ENCODE data around the gene TAF9.

Gene TAF9

DNA sequence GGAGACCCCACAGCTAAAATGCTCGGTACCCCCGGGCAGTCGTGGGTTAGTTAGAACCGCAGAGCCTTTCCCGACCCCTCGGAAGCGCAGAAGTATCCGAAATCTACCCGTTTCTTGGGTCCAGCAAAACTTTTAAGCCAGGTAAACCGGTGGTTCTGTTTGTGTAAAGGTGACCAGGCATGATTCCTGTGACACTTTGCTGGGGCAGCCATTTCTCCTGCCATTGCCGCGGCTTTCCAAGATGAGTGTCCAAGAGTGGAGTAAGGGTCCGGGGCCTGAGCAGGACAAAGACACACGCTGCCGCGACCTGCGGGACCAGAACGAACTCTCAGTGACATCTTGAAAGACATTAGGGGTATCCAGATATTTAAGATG is 46.3 kb upstream of the TAF9 start:
- Histone ChIP-seq H3K4me1 (ENCODE audit: low read length) (no peaks in the 10 kb centered on the region), H3K27me3 (ENCODE audit: low read depth, low read length) (no peaks in the 10 kb centered on the region), H2AFZ (ENCODE audit: low read depth, low read length) (no peak overlapping the region), H3K9ac (ENCODE audit: low read length) (no peak overlapping the region), H3K4me2 (ENCODE audit: low read length) (no peak overlapping the region), H3K9me3 (ENCODE audit: insufficient read depth, low read length) (no peaks in the 10 kb centered on the region), H3K36me3 (replicated peaks; ENCODE audit: low read depth, low read length) (no peaks in the 10 kb centered on the region), H3K79me2 (ENCODE audit: low read length) (no peaks in the 10 kb centered on the region), H3K27ac (ENCODE audit: low read length) (no peak overlapping the region), H4K20me1 (ENCODE audit: insufficient read depth, low read length) (no peaks in the 10 kb centered on the region), H3K4me3 (ENCODE audit: low read length) (no peak overlapping the region)
- no peak for TF ChIP-seq EZH2phosphoT487 (IDR thresholded peaks at IDR 0.05; ENCODE audit: low read depth)

DNA sequence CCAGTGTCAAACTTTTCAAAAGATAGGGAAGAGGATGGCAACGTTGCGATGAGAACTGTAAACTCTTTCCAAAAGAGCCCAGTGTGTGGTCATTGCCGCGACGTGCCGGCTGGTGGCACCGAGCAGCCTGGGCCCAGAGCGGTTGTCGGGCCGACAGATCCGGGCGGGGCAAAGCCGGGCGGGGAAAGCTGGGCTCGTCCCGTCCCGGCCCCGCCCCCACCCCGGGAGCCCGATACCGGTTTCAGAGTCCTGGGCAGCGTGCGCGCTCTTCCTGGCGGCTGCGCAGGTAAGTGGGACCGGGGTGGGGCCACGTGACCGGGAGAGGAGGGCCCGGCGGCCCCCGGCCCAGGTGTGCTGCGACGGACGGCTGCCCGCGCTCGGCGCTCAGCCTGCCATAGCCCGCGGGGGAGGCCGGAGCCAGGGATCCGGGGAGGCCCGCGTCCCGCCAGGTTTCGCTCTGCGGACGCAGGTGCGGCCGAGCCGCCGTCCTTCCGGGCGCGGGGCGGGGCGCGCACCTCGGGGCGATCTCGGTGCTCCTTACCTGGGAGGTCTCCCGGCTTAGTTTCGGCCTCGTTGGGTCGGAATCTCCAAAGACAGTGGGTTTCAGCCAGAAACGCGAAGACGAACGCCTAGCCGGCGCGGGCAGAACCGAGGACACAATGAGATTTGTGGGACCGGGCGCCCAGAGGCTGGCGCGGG is 45.7 kb upstream of the TAF9 start, which contains the start of gene MARVELD2:
MARVELD2 (plus strand) TSS at position 232 of the 699 bp plus-strand sequence. CDS start 4,270 bp downstream, outside the sequence.
- Histone ChIP-seq H3K9me3 (ENCODE audit: insufficient read depth, low read length) (no peaks in the 10 kb centered on the region), H3K4me1 (ENCODE audit: low read length) (no peaks in the 10 kb centered on the region), H3K4me2 (ENCODE audit: low read length) (no peak within 1 kb of the TSS), H3K27me3 (ENCODE audit: low read depth, low read length) (no peaks in the 10 kb centered on the region), H4K20me1 (ENCODE audit: insufficient read depth, low read length) (no peaks in the 10 kb centered on the region), H3K79me2 (ENCODE audit: low read length) (no peaks in the 10 kb centered on the region), H3K4me3 (ENCODE audit: low read length) (no peak within 1 kb of the TSS), H3K36me3 (replicated peaks; ENCODE audit: low read depth, low read length) (peaks cover under 1% of the 10 kb centered on the region), H3K9ac (ENCODE audit: low read length) (no peak within 1 kb of the TSS), H3K27ac (ENCODE audit: low read length) (no peak within 1 kb of the TSS), H2AFZ (ENCODE audit: low read depth, low read length) (no peak within 1 kb of the TSS)
- TF ChIP-seq, protein P1, sequence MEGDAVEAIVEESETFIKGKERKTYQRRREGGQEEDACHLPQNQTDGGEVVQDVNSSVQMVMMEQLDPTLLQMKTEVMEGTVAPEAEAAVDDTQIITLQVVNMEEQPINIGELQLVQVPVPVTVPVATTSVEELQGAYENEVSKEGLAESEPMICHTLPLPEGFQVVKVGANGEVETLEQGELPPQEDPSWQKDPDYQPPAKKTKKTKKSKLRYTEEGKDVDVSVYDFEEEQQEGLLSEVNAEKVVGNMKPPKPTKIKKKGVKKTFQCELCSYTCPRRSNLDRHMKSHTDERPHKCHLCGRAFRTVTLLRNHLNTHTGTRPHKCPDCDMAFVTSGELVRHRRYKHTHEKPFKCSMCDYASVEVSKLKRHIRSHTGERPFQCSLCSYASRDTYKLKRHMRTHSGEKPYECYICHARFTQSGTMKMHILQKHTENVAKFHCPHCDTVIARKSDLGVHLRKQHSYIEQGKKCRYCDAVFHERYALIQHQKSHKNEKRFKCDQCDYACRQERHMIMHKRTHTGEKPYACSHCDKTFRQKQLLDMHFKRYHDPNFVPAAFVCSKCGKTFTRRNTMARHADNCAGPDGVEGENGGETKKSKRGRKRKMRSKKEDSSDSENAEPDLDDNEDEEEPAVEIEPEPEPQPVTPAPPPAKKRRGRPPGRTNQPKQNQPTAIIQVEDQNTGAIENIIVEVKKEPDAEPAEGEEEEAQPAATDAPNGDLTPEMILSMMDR (IDR thresholded peaks at IDR 0.05; ENCODE audit: low read depth, low read length), result no peak
- TF ChIP-seq EZH2phosphoT487 (IDR thresholded peaks at IDR 0.05; ENCODE audit: low read depth), result no peak

DNA sequence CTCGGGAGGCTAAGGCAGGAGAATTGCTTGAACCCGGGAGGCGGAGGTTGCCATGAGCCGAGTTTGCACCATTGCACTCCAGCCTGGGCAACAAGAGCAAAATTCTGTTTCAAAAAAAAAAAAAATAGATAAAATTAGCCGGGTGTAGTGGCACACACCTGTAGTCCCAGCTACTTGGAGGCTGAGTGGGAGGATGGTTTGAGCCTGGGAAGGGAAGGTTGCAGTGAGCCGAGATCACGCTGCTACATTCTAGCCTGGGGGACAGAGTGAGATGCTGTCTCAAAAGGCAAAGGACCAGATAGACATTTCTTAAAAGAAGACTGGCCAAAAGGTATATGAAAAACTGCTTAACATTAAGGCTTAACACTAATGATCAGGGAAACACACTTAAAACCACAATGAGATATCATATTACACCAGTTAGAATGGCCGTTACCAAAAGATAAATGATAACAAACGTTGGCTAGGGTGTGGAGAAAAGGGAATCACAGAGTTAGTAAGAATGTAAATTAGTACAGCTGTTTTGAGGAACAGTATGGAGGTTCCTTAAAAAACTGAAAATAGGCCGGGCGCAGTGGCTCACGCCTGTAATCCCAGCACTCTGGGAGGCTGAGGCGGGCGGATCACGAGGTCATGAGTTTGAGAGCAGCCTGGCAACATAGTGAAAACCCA is 35.5 kb upstream of the TAF9 start:
- H3K4me3 ChIP-seq (ENCODE audit: low read length), result no peak overlapping the region
- no peak overlapping the region for H2AFZ ChIP-seq (ENCODE audit: low read depth, low read length)
- H3K27ac ChIP-seq (ENCODE audit: low read length), result no peak overlapping the region
- no peaks in the 10 kb centered on the region for H4K20me1 ChIP-seq (ENCODE audit: insufficient read depth, low read length)
- H3K4me1 ChIP-seq (ENCODE audit: low read length), result no peaks in the 10 kb centered on the region
- H3K27me3 ChIP-seq (ENCODE audit: low read depth, low read length), result no peaks in the 10 kb centered on the region
- H3K9ac ChIP-seq (ENCODE audit: low read length), result no peak overlapping the region
- peaks cover 12% of the 10 kb centered on the region for H3K36me3 ChIP-seq (replicated peaks; ENCODE audit: low read depth, low read length)
- H3K4me2 ChIP-seq (ENCODE audit: low read length), result no peak overlapping the region
- TF ChIP-seq, protein P1 (IDR thresholded peaks at IDR 0.05; ENCODE audit: low read depth, low read length), result no peak
- no peak for TF ChIP-seq EZH2phosphoT487 (IDR thresholded peaks at IDR 0.05; ENCODE audit: low read depth)
- no peaks in the 10 kb centered on the region for H3K9me3 ChIP-seq (ENCODE audit: insufficient read depth, low read length)
- no peaks in the 10 kb centered on the region for H3K79me2 ChIP-seq (ENCODE audit: low read length)

DNA sequence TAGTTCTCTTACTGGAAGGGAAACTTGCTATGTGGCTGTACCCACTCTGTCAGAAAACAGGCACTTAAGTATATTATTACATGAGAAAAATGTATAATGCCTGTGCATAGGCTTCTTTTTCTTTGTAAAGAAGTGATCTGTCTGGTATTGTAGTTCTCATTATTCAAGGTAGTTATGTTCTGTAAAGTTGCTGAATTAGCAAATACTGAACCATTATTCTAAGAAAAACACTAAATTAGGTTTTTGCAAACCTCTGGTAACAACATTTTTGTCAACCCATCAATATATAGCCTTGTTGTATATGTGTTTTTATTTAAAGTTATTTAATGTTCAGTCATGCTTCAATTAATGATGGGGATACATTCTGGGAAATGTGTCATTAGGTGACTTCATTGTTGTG is 9.1 kb upstream of the TAF9 start:
- Histone ChIP-seq H3K9ac (ENCODE audit: low read length) (no peak overlapping the region), H3K36me3 (replicated peaks; ENCODE audit: low read depth, low read length) (peaks cover 5% of the 10 kb centered on the region), H3K4me3 (ENCODE audit: low read length) (no peak overlapping the region), H2AFZ (ENCODE audit: low read depth, low read length) (no peak overlapping the region), H3K79me2 (ENCODE audit: low read length) (no peaks in the 10 kb centered on the region), H3K27me3 (ENCODE audit: low read depth, low read length) (no peaks in the 10 kb centered on the region), H3K4me1 (ENCODE audit: low read length) (peaks cover 10% of the 10 kb centered on the region), H3K9me3 (ENCODE audit: insufficient read depth, low read length) (no peaks in the 10 kb centered on the region), H3K27ac (ENCODE audit: low read length) (no peak overlapping the region), H3K4me2 (ENCODE audit: low read length) (no peak overlapping the region), H4K20me1 (ENCODE audit: insufficient read depth, low read length) (no peaks in the 10 kb centered on the region)
- no peak for TF ChIP-seq EZH2phosphoT487 (IDR thresholded peaks at IDR 0.05; ENCODE audit: low read depth)
- TF ChIP-seq, protein P1 (IDR thresholded peaks at IDR 0.05; ENCODE audit: low read depth, low read length), result no peak
